OCI-LY3 (cell line): ENCODE measurements around the gene CWC25.
A peak's percentile ranks its signal among the peaks of the same experiment; 100 is the strongest.

Experiments
- H2AFZ ChIP-seq: fragments of 200-600, 300-600 bp; shearing (Covaris generic); 2 replicates; pipeline ENCODE4 v1.6.0; 2014; ENCODE audit warnings: antibody characterized with exemption, low read depth, low read length
- H3K27ac ChIP-seq: fragments of 200-600, 300-600 bp; sonication (generic); 2 replicates; pipeline ENCODE4 v1.5.1; 2014; ENCODE audit warnings: mild to moderate bottlenecking, low read length, moderate library complexity, mixed read lengths
- H3K27me3 ChIP-seq: fragments of 200-600, 300-600 bp; sonication (generic); 2 replicates; pipeline ENCODE4 v1.6.1; 2014; ENCODE audit warnings: low read depth, low read length, mixed read lengths
- H3K36me3 ChIP-seq: fragments of 200-600, 300-600 bp; sonication (generic); replicated peaks from 2 replicates; pipeline ENCODE3; 2014; ENCODE audit warnings: low read depth, low read length, mixed read lengths
- H3K4me1 ChIP-seq: fragments of 300-600, 200-600 bp; sonication (generic); 2 replicates; pipeline ENCODE4 v1.6.1; 2014; ENCODE audit warnings: low read length, mixed read lengths
- H3K4me2 ChIP-seq: fragments of 200-600, 300-600 bp; sonication (generic); 2 replicates; pipeline ENCODE4 v1.6.1; 2014; ENCODE audit warnings: low read length, mixed read lengths
- H3K4me3 ChIP-seq: fragments of 300-600, 200-600 bp; sonication (generic); 2 replicates; pipeline ENCODE4 v1.5.1; 2014; ENCODE audit warnings: antibody characterized with exemption, mild to moderate bottlenecking, low read length, moderate library complexity
- H3K79me2 ChIP-seq: fragments of 300-600, 200-600 bp; shearing (Covaris generic); 2 replicates; pipeline ENCODE4 v1.6.1; 2014; ENCODE audit warnings: mild to moderate bottlenecking, low read length, mixed read lengths
- H3K9ac ChIP-seq: fragments of 300-600, 200-600 bp; shearing (Covaris generic); 2 replicates; pipeline ENCODE4 v1.6.0; 2014; ENCODE audit warnings: mild to moderate bottlenecking, low read length, moderate library complexity
- H3K9me3 ChIP-seq: fragments of 200-600, 300-600 bp; shearing (Covaris generic); 2 replicates; pipeline ENCODE4 v1.6.1; 2014; ENCODE audit warnings: low read length, mixed read lengths; ENCODE audit not compliant: insufficient read depth
- H4K20me1 ChIP-seq: fragments of 200-600, 300-600 bp; sonication (generic); 2 replicates; pipeline ENCODE4 v1.6.1; 2016; ENCODE audit warnings: low read length, mixed read lengths; ENCODE audit not compliant: insufficient read depth
- EZH2phosphoT487 ChIP-seq: fragments of 200-600 bp; shearing (Covaris generic); IDR thresholded peaks from 2 replicates; pipeline ENCODE4 v1.6.1; 2018; ENCODE audit warnings: antibody characterized with exemption, mixed run types, low read depth
- TF ChIP-seq, protein P1 (sequence below): fragments of 200-600, 300-600 bp; sonication (generic); IDR thresholded peaks from 2 replicates; pipeline ENCODE4 v1.5.1; 2014; ENCODE audit warnings: antibody characterized with exemption, low read length, low read depth

Gene CWC25

DNA sequence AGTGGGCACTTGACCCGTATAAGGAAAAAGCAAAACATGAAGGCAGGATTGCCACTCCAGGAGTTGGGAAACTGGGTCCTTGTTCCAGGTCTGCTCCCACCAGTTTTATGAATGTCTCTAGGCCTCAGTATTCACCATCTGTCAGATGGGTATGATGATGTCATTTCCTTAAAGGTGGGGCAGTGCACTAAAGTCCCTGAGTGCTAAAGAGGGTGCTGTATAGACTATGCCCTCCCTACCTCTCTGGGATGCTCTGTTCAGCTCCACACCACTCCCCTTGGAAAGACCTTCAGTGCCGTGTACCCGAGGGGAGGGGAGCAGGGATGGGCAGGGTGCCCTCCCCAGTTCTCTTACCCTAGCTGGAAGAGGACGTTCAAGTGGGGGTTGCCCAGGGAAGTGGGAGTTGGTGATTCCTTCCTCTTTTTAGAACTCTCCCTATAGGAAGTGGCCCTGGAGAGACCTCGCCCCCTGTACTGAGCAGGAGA lies 46.9 kb upstream of the CWC25 start:
- Histone ChIP-seq H3K36me3 (peaks cover 8% of the 10 kb centered on the region), H3K9me3 (no peaks in the 10 kb centered on the region), H3K79me2 (peaks cover 63% of the 10 kb centered on the region), H3K4me2 (peak overlapping the region; percentile 100), H2AFZ (no peak overlapping the region), H4K20me1 (peaks cover 52% of the 10 kb centered on the region), H3K27me3 (no peaks in the 10 kb centered on the region), H3K4me3 (peak overlapping the region; percentile 99), H3K4me1 (peaks cover 19% of the 10 kb centered on the region), H3K9ac (peak overlapping the region; percentile 89; the same call in 1 of the 2 replicates), H3K27ac (peak overlapping the region; percentile 96)
- TF ChIP-seq, protein P1, sequence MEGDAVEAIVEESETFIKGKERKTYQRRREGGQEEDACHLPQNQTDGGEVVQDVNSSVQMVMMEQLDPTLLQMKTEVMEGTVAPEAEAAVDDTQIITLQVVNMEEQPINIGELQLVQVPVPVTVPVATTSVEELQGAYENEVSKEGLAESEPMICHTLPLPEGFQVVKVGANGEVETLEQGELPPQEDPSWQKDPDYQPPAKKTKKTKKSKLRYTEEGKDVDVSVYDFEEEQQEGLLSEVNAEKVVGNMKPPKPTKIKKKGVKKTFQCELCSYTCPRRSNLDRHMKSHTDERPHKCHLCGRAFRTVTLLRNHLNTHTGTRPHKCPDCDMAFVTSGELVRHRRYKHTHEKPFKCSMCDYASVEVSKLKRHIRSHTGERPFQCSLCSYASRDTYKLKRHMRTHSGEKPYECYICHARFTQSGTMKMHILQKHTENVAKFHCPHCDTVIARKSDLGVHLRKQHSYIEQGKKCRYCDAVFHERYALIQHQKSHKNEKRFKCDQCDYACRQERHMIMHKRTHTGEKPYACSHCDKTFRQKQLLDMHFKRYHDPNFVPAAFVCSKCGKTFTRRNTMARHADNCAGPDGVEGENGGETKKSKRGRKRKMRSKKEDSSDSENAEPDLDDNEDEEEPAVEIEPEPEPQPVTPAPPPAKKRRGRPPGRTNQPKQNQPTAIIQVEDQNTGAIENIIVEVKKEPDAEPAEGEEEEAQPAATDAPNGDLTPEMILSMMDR = no peak
- TF ChIP-seq EZH2phosphoT487 = no peak

DNA sequence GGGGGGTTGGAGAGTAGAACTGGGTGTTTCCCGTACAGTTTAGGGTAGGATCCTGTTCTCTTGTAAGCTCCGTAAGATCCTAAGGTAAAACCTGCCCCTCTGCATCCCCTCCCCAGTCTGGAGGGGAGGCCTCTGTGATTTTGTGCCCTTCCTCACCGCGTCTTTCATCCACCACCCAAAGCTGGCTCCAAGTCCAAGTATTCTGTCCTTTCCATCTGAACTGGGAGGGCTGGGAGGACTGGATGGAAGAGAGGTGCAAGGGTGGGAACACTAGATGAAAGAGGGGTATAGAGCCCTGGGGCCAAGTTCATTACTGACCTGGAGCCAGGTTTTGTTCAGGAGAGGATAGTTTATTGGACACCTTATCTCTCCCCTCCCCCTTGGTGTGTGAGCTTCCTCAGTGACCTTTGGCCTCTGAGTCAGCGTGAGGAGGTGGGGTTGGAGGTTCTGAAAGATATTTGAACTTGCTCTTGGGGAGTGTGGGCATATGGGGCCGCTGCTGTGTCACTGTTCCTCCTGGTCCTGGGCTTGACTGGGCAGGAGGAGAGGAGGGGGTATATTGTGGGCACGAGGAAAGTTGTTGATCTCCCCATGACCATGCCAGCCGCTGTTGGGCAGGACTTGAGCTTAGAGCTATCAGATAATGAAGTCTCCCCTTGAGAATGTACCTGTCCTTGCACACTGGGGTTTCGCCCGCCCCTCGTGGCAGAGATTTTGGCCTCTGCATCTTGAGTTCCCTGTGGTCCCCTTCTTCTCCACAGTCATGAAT lies 46.3 kb upstream of the CWC25 start:
- Histone ChIP-seq H3K27ac (peak overlapping the region; percentile 96), H3K36me3 (peaks cover 6% of the 10 kb centered on the region), H2AFZ (no peak overlapping the region)

DNA sequence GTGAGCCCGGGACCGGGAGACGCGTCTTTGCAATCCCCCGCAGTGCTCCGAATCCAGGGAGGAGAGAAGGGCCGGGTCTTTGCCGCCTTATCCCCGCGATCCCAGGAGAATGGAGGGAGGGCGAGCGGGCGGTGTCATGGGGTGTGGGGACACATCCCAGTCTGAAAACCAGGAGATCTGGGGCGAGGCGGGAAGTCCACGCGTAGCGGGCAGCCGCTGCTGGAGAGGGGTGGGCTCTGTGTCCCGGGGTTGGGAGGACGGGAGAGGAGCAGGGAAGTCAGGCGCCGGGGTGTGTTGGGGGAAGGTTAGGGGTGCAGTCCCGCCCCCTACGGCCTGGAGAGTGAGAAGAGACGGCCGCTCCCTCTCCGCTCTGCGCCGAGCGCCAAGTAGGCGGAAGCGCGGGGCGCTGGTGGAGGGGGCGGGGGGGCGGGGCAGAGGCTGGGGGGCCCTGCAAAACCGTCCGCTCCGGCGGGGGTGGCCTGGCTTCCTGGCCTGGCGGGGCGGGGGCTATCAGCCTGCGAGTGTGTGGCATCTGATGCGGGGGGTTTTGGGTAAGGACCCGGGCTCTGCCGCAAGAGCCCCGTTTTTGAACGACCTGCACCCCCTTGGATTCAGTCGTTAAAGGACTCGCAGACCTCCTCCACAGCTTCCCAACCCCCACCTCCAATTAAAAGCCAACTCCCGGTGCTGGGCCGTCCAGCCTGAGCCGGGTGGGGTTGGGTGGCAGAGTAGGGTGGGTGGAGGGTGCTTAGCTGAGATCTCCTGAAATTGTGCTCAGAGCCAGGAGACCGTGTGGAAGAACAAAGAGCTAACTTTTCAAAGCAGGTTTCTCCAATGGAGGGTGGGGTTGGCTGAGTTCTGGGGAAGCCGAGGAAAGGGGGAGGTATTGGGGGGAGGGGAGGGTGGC lies 45.4 kb upstream of the CWC25 start:
- H3K4me3 ChIP-seq = peak overlapping the region; percentile 99
- peaks cover 6% of the 10 kb centered on the region for H3K36me3 ChIP-seq
- H3K79me2 ChIP-seq = peaks cover 55% of the 10 kb centered on the region
- peak overlapping the region; percentile 96 for H3K27ac ChIP-seq
- peaks cover 45% of the 10 kb centered on the region for H4K20me1 ChIP-seq
- H3K9me3 ChIP-seq = no peaks in the 10 kb centered on the region
- peaks cover 16% of the 10 kb centered on the region for H3K4me1 ChIP-seq
- TF ChIP-seq, protein P1 = no peak
- TF ChIP-seq EZH2phosphoT487 = no peak
- H3K4me2 ChIP-seq = peak overlapping the region; percentile 100
- H2AFZ ChIP-seq = no peak overlapping the region
- H3K27me3 ChIP-seq = no peaks in the 10 kb centered on the region
- peak overlapping the region; percentile 89 for H3K9ac ChIP-seq

More for the DNA sequence above, 46.3 kb upstream of the CWC25 start:
- Histone ChIP-seq H3K79me2 (peaks cover 60% of the 10 kb centered on the region), H4K20me1 (peaks cover 49% of the 10 kb centered on the region), H3K4me2 (peak overlapping the region; percentile 100), H3K4me3 (peak overlapping the region; percentile 99), H3K4me1 (peaks cover 16% of the 10 kb centered on the region), H3K9ac (peak overlapping the region; percentile 89), H3K9me3 (no peaks in the 10 kb centered on the region), H3K27me3 (no peaks in the 10 kb centered on the region)
- TF ChIP-seq, protein P1 = peak; percentile 30
- no peak for TF ChIP-seq EZH2phosphoT487
